ENCODE data around the gene NEURL3.
"Not testable (repeated sequence)": the region's sequence is repeated elsewhere in the genome, so short reads cannot be mapped to it uniquely, and the experiment has no call there.

Gene NEURL3

DNA sequence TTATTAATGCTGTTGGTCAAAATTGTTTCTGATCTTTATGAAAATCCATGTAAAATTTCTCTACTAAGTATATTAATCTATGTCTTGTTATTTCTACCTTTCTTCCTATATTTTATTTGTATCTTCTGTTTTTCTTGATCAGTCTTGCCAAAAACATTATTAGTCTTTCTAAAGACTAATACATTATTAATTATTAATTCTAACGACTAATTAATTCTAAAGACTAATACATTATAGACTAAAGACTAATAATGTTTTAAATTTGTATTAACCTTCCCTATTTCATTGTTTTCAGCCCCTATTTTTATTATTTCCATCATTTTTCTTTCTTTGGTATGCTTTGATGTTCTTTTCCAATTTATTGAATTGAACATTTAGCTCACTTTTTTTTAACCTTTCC lies 27.7 kb downstream of the NEURL3 start:
- no peak for DNase-seq

DNA sequence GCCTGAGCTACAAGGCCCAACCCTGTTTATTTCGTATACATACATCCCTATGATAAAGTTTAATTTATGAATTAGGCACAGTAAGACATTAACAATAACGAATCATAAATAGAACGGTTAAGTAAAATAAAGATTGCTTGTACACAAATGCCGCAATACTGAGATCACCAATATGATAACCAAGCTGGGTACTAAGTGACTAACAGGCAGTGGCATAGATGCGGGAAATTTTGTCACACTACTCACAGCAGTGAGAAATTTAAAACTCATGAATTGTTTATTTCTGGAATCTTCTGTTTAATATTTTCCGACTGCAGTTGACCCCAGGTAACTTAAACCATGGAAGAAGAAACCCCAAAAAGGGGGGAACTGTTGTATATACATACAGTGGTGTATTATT lies 33.4 kb downstream of the NEURL3 start:
- no peak for DNase-seq

DNA sequence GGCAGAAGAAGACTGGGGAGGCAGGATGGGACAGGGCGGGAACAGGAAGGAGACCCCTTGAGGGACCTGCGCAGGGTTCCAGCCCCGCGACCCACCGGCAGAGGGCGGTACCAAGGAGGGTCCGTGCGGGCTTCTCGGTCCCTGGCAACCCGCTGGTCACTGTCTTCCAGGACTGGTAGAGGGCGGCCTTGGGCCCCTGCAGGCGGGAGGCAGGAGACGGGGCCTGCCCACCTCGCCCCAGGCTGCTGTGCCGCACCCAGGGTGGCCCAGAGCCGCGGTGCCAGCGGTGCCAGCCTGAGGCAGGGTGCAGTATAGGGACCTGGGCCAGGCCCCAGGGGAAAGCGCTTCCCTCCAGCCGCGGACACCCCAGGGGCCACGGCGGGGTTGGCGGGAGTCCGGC lies 34.5 kb downstream of the NEURL3 start:
- DNase-seq, result peak; percentile 50

DNA sequence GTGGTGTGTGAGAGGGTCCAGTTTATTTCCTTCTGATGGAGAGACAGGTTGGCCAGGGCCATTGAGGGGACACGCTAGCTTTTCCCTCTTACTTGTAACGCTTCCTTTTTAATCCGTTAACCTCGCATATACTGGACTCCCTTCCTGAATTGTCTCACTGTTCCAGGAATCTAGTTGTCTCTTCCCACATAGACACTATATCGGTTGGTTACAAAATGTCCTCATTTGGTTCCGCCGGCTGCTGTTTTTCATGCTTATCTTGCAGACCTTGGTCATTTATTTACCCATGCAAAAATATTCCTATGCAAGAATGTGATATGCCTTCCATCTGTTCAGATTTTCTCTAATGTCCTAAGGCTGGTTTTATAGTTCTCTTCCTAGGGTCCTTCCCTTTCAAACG lies 35.0 kb downstream of the NEURL3 start:
- DNase-seq, result no peak

DNA sequence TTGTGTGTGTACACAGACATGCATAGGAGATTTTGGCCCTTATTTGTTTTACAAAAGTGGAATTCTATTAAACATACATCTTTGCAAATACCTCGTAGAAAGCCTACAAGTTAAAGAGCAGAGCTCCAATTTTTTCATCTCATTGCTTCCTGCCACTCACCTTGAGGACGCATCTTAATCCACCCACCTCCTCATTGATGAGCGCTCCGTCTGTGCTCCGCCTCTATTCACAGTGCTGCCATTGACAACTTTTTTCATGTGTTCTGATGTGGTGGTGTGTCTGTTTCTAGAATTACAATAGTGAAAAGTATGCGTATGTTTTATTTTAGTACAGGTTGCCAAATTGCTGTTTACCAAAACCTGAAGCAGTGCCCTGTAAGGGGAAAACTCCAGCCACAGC lies 36.3 kb downstream of the NEURL3 start:
- no peak for DNase-seq

DNA sequence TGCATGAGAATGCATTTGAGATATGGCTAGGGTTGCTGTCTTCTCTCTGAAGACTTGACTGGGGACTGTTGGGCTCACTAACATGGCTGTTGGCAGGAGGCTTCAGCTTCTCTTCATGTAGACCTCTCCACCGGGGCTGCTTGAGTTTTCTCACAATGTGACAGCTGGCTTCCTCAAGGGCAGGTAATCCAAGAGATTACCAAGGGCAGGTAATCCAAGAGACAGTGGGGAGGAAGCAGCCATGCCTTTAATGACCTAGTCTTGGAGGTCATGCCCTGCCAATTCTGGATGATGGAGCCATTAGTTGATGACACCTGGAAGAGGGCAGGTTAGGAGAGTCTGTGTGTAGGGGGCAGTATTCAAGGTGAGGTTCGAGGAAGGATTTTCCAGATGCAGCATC lies 40.5 kb downstream of the NEURL3 start:
- no peak for DNase-seq

DNA sequence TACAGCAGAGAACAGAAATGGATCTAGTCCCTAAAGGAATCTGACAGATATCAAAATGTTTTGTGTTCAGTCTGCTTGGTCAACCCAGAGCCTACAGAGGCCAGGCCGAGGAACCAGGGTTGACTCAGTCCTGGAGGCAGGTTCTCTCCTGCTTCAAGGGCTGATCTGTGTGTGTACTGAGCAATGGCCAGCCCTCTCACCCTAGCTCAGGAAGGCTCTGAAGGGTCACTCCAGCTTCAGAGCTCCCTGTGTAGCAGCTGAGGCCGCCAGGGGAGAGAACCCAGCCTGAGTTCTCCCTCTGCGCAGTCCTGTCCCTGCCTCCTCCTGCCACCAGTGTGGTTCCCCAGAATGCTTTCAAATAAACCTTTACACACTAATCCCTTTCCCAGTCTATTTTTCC lies 41.1 kb downstream of the NEURL3 start:
- DNase-seq, result no peak

DNA sequence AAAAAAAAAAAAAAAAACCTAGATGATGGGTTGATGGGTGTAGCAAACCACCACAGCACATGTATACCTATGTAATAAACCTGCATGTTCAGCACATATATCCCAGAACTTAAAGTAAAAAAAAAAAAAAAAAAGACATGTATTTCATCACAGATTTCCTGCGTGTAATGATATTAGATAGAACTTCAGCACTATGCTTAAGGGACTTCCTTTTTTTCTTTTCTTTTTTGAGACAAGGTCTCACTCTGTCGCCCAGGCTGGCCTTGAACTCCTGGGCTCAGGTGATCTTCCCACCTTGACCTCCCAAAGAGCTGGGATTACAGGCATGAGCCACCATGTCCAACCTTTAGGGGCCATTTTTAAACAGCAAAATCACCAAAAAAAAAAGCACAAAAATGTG lies 42.0 kb downstream of the NEURL3 start:
- DNase-seq, result no peak

DNA sequence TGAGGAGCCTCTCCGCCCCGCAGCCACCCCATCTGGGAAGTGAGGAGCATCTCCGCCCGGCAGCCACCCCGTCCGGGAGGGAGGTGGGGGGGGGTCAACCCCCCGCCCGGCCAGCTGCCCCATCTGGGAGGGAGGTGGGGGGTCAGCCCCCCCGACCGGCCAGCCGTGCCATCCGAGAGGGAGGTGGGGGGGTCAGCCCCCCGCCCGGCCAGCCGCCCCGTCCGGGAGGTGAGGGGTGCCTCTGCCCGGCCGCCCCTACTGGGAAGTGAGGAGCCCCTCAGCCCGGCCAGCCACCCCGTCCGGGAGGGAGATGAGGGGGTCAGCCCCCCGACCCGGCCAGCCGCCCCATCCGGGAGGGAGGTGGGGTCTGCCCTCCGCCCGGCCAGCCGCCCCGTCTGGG lies 43.5 kb downstream of the NEURL3 start:
- DNase-seq, result not testable (repeated sequence)

DNA sequence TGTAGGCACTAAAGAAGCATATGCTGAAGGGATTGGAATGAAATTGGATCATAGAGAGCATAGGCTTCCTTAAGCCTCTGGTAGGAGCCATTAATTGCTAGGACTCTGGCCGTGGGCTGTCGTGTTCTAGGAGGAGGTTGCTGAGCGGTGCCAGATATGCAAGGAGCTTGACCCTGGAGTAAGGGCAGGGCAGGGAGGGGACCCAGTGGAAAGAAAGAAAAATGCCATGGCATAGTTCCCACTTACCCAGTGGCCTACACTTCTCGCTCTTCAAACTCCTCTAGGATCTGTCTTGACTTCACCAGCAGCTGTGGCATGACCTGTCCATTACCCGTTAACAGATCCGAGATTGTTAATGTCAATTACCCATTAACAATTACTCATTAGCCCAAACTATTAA lies 53.1 kb downstream of the NEURL3 start:
- DNase-seq, result no peak

DNA sequence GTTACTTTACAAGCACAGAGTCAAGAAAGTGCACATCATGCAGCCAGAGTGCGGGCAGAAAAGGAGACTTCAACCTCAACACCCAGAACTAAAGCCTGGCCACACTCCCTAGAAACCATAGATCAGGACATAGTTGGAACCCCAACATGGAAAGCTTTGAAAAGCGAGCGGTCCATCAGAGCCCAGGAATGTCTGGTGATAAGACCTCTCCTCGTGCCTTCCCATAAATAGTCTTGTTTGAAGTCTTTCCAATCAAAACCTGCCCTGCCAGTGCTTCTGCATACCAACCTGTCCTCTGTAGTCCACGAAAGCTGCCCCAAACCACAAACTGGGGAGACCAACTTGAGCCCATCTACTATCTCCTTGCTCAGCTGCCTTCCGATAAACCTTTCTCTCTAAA lies 55.5 kb downstream of the NEURL3 start:
- DNase-seq, result no peak

DNA sequence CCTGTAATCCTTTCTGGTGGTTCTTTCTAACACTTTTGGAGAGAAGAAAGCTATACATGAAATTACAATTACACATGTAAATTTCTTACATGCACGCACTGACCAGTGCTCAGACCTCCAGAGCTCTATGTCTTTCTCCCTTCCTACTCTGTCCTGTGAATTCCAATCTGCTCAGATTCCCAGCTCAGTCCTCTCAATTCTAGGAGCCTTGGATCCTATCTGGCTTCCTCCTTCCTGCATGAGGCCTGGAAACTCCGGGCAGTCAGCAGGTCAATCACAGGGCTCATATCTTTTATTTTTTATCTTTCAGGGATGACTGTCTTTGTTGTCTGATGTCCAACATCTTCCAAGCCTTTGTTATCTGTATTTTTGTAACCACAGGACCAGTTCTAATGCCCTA lies 56.0 kb downstream of the NEURL3 start:
- no peak for DNase-seq

DNA sequence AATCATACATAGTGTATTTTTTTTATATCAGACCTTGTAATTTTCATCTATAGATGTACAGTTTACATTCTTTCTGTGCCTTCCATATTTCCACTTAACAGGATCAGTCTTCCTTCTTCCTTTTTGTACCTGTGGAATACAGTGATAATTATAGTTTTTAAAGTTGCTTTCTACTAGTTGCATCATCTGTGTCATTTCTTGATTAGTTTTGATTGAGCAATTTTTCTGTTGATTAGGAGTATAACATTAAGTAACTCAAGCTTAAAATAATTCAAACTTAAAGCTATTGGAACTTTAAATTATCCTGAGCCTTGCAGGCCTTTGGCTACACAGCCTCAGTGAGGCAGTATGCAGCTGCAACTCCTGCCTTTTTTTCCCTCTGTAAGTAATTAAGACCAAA lies 57.4 kb downstream of the NEURL3 start:
- DNase-seq, result no peak

Measured in hematopoietic multipotent progenitor cell treated with erythropoietin and hydrocortisone succinate and interleukin-3 and kit ligand, for 8 days (in vitro differentiated cells).